Measurements from ENCODE around the gene EXOC4.

Gene EXOC4

DNA sequence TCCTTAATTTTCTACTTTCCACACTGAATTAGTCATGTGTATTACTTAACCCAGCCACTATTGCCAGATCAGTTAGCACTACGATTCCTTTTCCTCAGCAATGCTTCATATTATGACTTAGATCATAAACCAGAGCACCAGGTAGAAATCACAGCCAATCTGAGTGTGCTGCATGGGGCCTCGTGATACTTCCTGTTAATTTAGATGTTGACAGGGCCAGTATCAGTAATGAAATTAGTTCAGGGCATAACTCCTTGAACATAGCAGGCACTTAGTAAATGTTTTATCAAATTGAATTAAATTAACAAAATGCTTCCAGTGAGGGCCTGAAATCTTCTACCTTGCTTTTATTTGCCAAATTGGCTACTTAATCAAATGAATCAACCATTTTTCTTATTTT is 705.0 kb downstream of the EXOC4 start:
- no peak overlapping the region for H3K23ac ChIP-seq (ENCODE audit: low read depth, low read length, poor library complexity)
- H4K8ac ChIP-seq (ENCODE audit: low read depth, low read length) = no peak overlapping the region
- no peak overlapping the region for H2AK5ac ChIP-seq (ENCODE audit: low read depth, low read length)
- no peak overlapping the region for H2AFZ ChIP-seq (ENCODE audit: low read length)
- no peak overlapping the region for H2BK120ac ChIP-seq (ENCODE audit: low read depth, low read length)
- H3K27me3 ChIP-seq (ENCODE audit: control insufficient read depth in 3 of 3, insufficient read depth in 3 of 3, low read depth in 1 of 3, low read length in 3 of 3) = no peaks in the 10 kb centered on the region
- no peak overlapping the region for H3K9ac ChIP-seq (ENCODE audit: low read depth, low read length, poor library complexity)
- peaks cover 2% of the 10 kb centered on the region in 2 donors for H3K4me1 ChIP-seq (ENCODE audit: control insufficient read depth in 2 of 2, insufficient read depth in 1 of 2, low read depth in 1 of 2, low read length in 2 of 2)
- no peak overlapping the region for H3K18ac ChIP-seq (ENCODE audit: low read length)
- no peak overlapping the region for H3K27ac ChIP-seq (replicated peaks; ENCODE audit: low read length)
- H3K4ac ChIP-seq (ENCODE audit: low read length) = no peak overlapping the region
- no peak for DNase-seq (ENCODE audit: low spot score)
- peaks cover 0 to 3% of the 10 kb centered on the region in 2 donors for H3K36me3 ChIP-seq (replicated peaks in 1 of 2; ENCODE audit: control insufficient read depth in 2 of 2, insufficient read depth in 2 of 2, low read length in 2 of 2)
- no peak overlapping the region for H3K4me3 ChIP-seq (ENCODE audit: low read length in 2 of 2)
- H2BK5ac ChIP-seq (ENCODE audit: low read length) = no peak overlapping the region
- no peak overlapping the region for H3K14ac ChIP-seq (ENCODE audit: low read length)
- H3K79me1 ChIP-seq (ENCODE audit: low read depth, low read length) = peaks cover 2% of the 10 kb centered on the region
- H3K9me3 ChIP-seq (replicated peaks in 1 of 2; ENCODE audit: control insufficient read depth in 2 of 2, insufficient read depth in 1 of 2, low read depth in 1 of 2, low read length in 2 of 2) = peaks cover 10 to 17% of the 10 kb centered on the region in 2 donors
- H3K4me2 ChIP-seq (ENCODE audit: insufficient read depth, low read length, poor library complexity, severe bottlenecking) = no peak overlapping the region
- H4K91ac ChIP-seq (ENCODE audit: low read depth, low read length, poor library complexity) = no peak overlapping the region
- WGBS, 2 donors (ENCODE audit: extremely low coverage in 2 of 2, insufficient read length in 2 of 2, insufficient replicate concordance in 1 of 2) = no CpG with 5 or more reads among the region's 2 CpGs
- no peak overlapping the region for H2BK12ac ChIP-seq (ENCODE audit: low read length)
- H2BK15ac ChIP-seq (ENCODE audit: low read length) = no peak overlapping the region

DNA sequence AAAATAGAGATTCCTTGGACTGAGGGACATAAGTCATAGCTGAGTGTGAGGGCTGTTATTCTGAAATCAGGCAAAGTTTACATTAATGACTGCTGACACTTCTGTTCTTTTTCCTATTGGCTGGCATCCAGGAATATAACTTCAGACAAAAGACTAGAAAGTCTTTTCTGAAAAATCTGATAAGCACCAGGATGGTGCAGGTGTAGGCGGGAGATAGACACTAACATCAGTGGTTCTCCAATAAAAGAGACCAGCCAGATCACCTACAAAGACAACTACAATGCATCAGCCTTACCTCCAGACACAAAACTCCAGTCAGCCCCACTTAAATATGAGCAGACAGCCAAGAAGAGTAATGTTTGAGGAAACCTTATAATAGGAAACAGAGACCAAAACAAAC is 705.9 kb downstream of the EXOC4 start:
- no CpG with 5 or more reads among the region's 1 CpG for WGBS, 2 donors (ENCODE audit: extremely low coverage in 2 of 2, insufficient read length in 2 of 2, insufficient replicate concordance in 1 of 2)

DNA sequence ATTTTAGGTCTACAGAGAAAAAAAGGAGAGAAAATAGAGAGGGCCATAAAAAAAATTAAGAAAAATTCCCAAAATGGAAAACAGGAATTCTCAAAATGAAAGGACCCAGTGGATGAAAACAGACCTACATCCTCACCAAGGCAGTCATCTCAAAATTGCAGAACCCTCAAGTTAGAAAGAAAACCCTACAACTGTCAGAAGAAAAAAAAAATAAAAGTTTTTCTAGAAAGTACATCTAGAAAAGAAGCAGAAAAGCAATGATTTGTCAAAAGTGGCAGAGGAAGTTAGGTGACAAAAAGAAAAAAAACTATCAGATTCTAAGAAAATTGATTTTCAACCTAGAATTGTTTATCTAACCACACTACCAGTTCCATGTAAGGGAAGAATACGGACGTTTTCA is 706.6 kb downstream of the EXOC4 start:
- Histone ChIP-seq H2BK120ac (ENCODE audit: low read depth, low read length) (no peak overlapping the region), H3K79me1 (ENCODE audit: low read depth, low read length) (peaks cover 2% of the 10 kb centered on the region), H4K8ac (ENCODE audit: low read depth, low read length) (no peak overlapping the region), H4K91ac (ENCODE audit: low read depth, low read length, poor library complexity) (no peak overlapping the region), H2AK5ac (ENCODE audit: low read depth, low read length) (no peak overlapping the region), H3K27me3 (ENCODE audit: control insufficient read depth in 3 of 3, insufficient read depth in 3 of 3, low read depth in 1 of 3, low read length in 3 of 3) (no peaks in the 10 kb centered on the region), H3K4me1 (ENCODE audit: control insufficient read depth in 2 of 2, insufficient read depth in 1 of 2, low read depth in 1 of 2, low read length in 2 of 2) (peaks cover 2% of the 10 kb centered on the region in 2 donors), H3K14ac (ENCODE audit: low read length) (no peak overlapping the region), H2BK12ac (ENCODE audit: low read length) (no peak overlapping the region), H3K9ac (ENCODE audit: low read depth, low read length, poor library complexity) (no peak overlapping the region), H3K27ac (replicated peaks; ENCODE audit: low read length) (no peak overlapping the region), H3K4ac (ENCODE audit: low read length) (no peak overlapping the region), H2BK15ac (ENCODE audit: low read length) (no peak overlapping the region), H3K4me2 (ENCODE audit: insufficient read depth, low read length, poor library complexity, severe bottlenecking) (no peak overlapping the region), H2AFZ (ENCODE audit: low read length) (no peak overlapping the region), H2BK5ac (ENCODE audit: low read length) (no peak overlapping the region), H3K9me3 (replicated peaks in 1 of 2; ENCODE audit: control insufficient read depth in 2 of 2, insufficient read depth in 1 of 2, low read depth in 1 of 2, low read length in 2 of 2) (peaks cover 9 to 16% of the 10 kb centered on the region in 2 donors), H3K23ac (ENCODE audit: low read depth, low read length, poor library complexity) (no peak overlapping the region), H3K18ac (ENCODE audit: low read length) (no peak overlapping the region), H3K4me3 (ENCODE audit: low read length in 2 of 2) (no peak overlapping the region), H3K36me3 (replicated peaks in 1 of 2; ENCODE audit: control insufficient read depth in 2 of 2, insufficient read depth in 2 of 2, low read length in 2 of 2) (peaks cover 0 to 2% of the 10 kb centered on the region in 2 donors)
- no peak for DNase-seq (ENCODE audit: low spot score)
- WGBS, 2 donors (ENCODE audit: extremely low coverage in 2 of 2, insufficient read length in 2 of 2, insufficient replicate concordance in 1 of 2) = no CpG with 5 or more reads among the region's 2 CpGs

More for the DNA sequence above, 705.9 kb downstream of the EXOC4 start:
- Histone ChIP-seq H3K9me3 (replicated peaks in 1 of 2; ENCODE audit: control insufficient read depth in 2 of 2, insufficient read depth in 1 of 2, low read depth in 1 of 2, low read length in 2 of 2) (peaks cover 10 to 17% of the 10 kb centered on the region in 2 donors), H2BK15ac (ENCODE audit: low read length) (no peak overlapping the region), H3K23ac (ENCODE audit: low read depth, low read length, poor library complexity) (no peak overlapping the region), H2BK5ac (ENCODE audit: low read length) (no peak overlapping the region), H3K4me2 (ENCODE audit: insufficient read depth, low read length, poor library complexity, severe bottlenecking) (no peak overlapping the region), H3K14ac (ENCODE audit: low read length) (no peak overlapping the region), H3K79me1 (ENCODE audit: low read depth, low read length) (peaks cover 2% of the 10 kb centered on the region), H3K18ac (ENCODE audit: low read length) (no peak overlapping the region), H2BK120ac (ENCODE audit: low read depth, low read length) (no peak overlapping the region), H3K4me1 (ENCODE audit: control insufficient read depth in 2 of 2, insufficient read depth in 1 of 2, low read depth in 1 of 2, low read length in 2 of 2) (peaks cover 2% of the 10 kb centered on the region in 2 donors), H4K91ac (ENCODE audit: low read depth, low read length, poor library complexity) (no peak overlapping the region), H4K8ac (ENCODE audit: low read depth, low read length) (no peak overlapping the region), H3K9ac (ENCODE audit: low read depth, low read length, poor library complexity) (no peak overlapping the region), H3K36me3 (replicated peaks in 1 of 2; ENCODE audit: control insufficient read depth in 2 of 2, insufficient read depth in 2 of 2, low read length in 2 of 2) (peaks cover 0 to 3% of the 10 kb centered on the region in 2 donors), H3K27me3 (ENCODE audit: control insufficient read depth in 3 of 3, insufficient read depth in 3 of 3, low read depth in 1 of 3, low read length in 3 of 3) (no peaks in the 10 kb centered on the region), H3K27ac (replicated peaks; ENCODE audit: low read length) (no peak overlapping the region), H3K4ac (ENCODE audit: low read length) (no peak overlapping the region), H2AFZ (ENCODE audit: low read length) (no peak overlapping the region), H2AK5ac (ENCODE audit: low read depth, low read length) (no peak overlapping the region), H3K4me3 (ENCODE audit: low read length in 2 of 2) (no peak overlapping the region), H2BK12ac (ENCODE audit: low read length) (no peak overlapping the region)
- no peak for DNase-seq (ENCODE audit: low spot score)

DNA sequence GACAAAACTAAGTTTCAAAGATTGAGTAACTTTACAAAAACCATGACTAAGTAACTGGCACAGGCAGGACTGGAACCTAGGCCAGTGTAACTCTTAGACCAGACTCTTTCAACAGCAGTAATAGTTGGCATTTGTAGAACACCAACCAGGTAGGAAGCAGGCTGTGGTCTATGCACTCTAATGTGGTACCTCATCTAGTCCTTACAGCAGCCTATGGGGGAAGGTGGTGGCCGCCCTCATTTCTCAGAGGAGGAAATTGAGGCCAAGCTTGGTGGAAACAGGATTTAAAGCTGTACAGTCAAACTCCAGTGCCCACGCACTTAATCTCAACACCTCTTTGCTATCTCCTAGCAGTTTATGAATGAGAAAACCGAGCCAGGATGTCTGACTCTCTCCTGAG is 708.8 kb downstream of the EXOC4 start:
- Histone ChIP-seq H2BK12ac (ENCODE audit: low read length) (no peak overlapping the region), H3K4me2 (ENCODE audit: insufficient read depth, low read length, poor library complexity, severe bottlenecking) (no peak overlapping the region), H4K91ac (ENCODE audit: low read depth, low read length, poor library complexity) (no peak overlapping the region), H2BK120ac (ENCODE audit: low read depth, low read length) (no peak overlapping the region), H3K9ac (ENCODE audit: low read depth, low read length, poor library complexity) (no peak overlapping the region), H3K14ac (ENCODE audit: low read length) (no peak overlapping the region), H4K8ac (ENCODE audit: low read depth, low read length) (no peak overlapping the region), H3K23ac (ENCODE audit: low read depth, low read length, poor library complexity) (no peak overlapping the region), H3K4ac (ENCODE audit: low read length) (no peak overlapping the region), H3K4me1 (ENCODE audit: control insufficient read depth in 2 of 2, insufficient read depth in 1 of 2, low read depth in 1 of 2, low read length in 2 of 2) (no peaks in the 10 kb centered on the region), H2AFZ (ENCODE audit: low read length) (no peak overlapping the region), H2BK5ac (ENCODE audit: low read length) (no peak overlapping the region), H3K9me3 (replicated peaks in 1 of 2; ENCODE audit: control insufficient read depth in 2 of 2, insufficient read depth in 1 of 2, low read depth in 1 of 2, low read length in 2 of 2) (no peaks in the 10 kb centered on the region), H3K79me1 (ENCODE audit: low read depth, low read length) (no peaks in the 10 kb centered on the region), H3K36me3 (replicated peaks in 1 of 2; ENCODE audit: control insufficient read depth in 2 of 2, insufficient read depth in 2 of 2, low read length in 2 of 2) (no peaks in the 10 kb centered on the region), H3K27ac (replicated peaks; ENCODE audit: low read length) (no peak overlapping the region), H3K27me3 (ENCODE audit: control insufficient read depth in 3 of 3, insufficient read depth in 3 of 3, low read depth in 1 of 3, low read length in 3 of 3) (no peaks in the 10 kb centered on the region), H2AK5ac (ENCODE audit: low read depth, low read length) (no peak overlapping the region), H3K4me3 (ENCODE audit: low read length in 2 of 2) (no peak overlapping the region), H3K18ac (ENCODE audit: low read length) (no peak overlapping the region), H2BK15ac (ENCODE audit: low read length) (no peak overlapping the region)
- DNase-seq (ENCODE audit: low spot score) = no peak
- WGBS, 2 donors (ENCODE audit: extremely low coverage in 2 of 2, insufficient read length in 2 of 2, insufficient replicate concordance in 1 of 2) = no CpG with 5 or more reads among the region's 3 CpGs
